GM21576 (cell line): ENCODE data around the gene CTDP1.
"Not testable (repeated sequence)": the region's sequence is repeated elsewhere in the genome, so short reads cannot be mapped to it uniquely, and the experiment has no call there.

Experiments used
- ATAC-seq: cut with Tn5 transposase; IDR thresholded peaks from one replicate; pipeline ENCODE4 v1.9.1; 2021; ENCODE audit warnings: mild to moderate bottlenecking, moderate library complexity; ENCODE audit not compliant: unreplicated experiment

Gene CTDP1

GRCh38 chr18:79738041-79738461, 58.4 kb downstream of the CTDP1 start:
- ATAC-seq, result no peak

- no peak for ATAC-seq
Observed at GRCh38 chr18:79738581-79739439, 59.2 kb downstream of the CTDP1 start.

- no peak for ATAC-seq
Observed at GRCh38 chr18:79739440-79739778, 59.8 kb downstream of the CTDP1 start.

- ATAC-seq, result not testable (repeated sequence)
Observed at GRCh38 chr18:79740047-79740446, 60.4 kb downstream of the CTDP1 start.

- ATAC-seq, result peak; percentile 63
Observed at GRCh38 chr18:79740521-79741361, 61.1 kb downstream of the CTDP1 start.

DNA sequence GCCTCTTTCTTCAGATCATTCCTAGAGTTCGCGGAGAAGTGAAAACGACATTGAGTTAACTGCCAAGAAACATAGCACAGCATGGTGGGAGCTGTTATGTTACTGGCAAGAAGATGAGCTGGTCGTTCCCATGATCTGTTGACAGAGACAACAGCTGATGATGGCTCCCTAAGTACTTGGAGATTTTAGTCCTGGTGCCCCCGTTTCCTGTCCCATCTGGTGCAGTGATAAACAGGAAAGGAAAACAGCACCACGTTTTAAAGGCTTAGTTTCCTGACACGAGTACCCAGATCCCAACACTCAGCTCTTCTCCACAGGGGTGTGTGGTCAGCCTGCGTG, 61.7 kb downstream of the CTDP1 start:
- ATAC-seq, result no peak

- no peak for ATAC-seq
Observed at GRCh38 chr18:79742076-79742475, 62.5 kb downstream of the CTDP1 start.

DNA sequence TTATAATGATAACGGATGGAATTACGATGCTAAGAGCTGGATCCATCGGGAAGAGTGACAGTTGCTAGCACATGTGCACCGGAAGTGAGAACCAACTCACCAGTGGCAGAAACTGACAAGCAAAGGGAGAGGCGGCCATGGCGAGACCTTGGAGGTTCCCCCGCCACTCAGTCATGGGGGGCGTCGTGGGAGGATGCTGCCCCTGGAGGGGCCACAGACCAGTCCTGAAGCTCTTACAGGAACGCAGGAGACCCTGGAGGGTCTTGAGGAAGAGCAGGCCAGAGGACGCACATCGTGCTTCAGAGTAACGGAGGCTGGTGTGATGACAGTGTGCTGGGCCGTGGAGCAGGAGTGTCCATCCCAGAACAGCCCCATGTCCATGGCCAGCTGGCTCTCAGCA, 65.0 kb downstream of the CTDP1 start:
- ATAC-seq, result no peak

DNA sequence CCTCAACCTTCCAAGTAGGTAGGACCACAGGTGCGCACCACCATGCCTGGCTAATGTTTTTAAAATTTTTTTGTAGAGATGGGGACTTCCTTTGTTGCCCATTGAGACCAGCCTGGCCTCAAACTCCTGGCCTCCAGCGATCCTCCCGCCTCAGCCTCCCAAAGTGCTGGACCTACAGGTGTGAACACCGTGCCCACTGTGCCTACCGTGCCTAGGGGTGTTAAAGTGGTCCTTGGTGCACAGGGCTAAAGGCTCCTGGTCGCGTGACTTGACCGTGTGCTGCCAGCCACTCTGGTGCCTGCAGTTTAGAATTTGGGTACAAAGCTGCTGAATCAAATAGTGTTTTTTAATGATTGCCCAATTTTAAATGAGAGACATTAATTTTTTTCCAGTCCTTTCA, 67.1 kb downstream of the CTDP1 start:
- no peak for ATAC-seq

DNA sequence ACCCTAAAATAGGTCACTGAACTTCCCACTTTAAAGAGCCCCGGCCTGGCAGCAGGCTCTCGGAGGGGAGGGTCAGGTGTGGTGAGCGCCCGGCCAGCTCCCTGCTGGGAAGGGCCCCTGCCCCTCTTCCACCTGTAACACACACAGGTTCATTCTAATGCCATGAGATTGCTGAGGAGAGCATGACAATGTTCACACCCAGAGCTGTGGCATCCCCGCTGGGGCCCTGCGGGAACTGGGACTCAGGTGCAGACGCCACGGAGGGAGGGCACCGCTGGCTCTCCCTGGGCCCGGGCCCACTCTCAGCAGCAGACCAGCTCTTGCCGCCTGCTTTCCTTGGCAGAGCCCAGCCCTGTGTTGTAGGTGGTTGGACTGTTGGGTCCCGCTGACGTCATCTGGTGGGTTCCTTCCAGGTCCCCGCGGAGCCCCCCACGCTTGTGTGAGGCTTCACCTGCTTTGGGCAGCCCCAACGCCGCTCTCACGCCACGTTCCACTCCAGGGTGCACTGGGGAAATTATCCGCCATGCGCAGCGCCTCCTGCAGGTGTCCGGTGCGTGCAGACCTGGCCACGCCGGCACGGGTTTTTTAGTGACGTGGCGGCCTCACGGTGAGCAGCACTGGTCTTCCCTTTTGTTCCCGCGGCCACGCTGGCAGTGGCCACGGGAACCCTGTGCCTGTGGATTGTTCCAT, 67.7 kb downstream of the CTDP1 start:
- no peak for ATAC-seq

- ATAC-seq, result no peak
Observed at GRCh38 chr18:79748321-79749180, 68.9 kb downstream of the CTDP1 start.

GRCh38 chr18:79749251-79750191, 69.9 kb downstream of the CTDP1 start:
- ATAC-seq, result no peak

DNA sequence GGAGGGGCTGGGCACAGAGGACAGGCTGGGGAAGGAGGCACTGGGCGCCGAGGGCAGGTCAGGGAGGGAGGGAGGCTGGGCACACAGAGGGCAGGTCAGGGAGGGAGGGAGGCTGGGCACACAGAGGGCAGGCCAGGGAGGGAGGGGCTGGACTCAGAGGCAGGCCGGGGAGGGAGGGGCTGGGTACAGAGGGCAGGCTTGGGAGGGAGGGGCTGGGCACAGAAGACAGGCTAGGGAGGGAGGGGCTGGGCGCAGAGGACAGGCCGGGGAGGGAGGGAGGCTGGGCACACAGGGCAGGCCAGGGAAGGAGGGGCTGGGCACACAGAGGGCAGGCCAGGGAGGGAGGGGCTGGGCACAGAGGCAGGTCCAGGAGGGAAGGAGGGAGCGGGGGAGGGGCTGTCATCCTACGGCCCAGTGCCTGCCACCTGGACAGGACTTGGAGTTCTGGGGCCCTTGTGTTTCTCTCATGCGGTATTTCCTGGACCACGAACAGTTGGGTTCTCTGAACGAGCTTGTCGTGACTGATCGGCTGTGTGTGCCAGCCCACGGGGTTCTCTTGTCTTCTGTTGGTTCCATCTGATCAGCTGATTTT, 71.5 kb downstream of the CTDP1 start:
- no peak for ATAC-seq

DNA sequence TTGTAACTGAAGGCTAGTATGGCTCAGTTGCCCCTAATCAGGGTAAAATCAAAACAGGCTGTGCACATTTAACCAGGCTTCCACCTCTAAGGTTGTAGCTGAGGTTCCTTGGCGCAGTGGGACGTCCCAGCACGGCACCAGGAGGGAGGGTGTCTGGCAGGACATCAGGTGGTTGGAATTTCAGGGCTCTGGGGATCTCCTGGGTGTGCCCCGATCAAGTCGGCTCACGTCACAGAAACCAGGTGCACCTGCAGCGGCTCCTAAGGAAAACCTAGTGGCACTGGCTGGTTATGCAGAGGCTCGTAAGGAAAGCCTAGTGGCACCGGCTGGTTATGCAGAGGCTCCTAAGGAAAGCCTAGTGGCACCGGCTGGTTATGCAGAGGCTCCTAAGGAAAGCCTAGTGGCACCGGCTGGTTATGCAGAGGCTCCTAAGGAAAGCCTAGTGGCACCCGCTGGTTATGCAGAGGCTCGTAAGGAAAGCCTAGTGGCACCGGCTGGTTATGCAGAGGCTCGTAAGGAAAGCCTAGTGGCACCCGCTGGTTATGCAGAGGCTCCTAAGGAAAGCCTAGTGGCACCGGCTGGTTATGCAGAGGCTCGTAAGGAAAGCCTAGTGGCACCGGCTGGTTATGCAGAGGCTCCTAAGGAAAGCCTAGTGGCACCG, 72.4 kb downstream of the CTDP1 start:
- not testable (repeated sequence) for ATAC-seq

- ATAC-seq, result not testable (repeated sequence)
Observed at GRCh38 chr18:79752946-79753345, 73.3 kb downstream of the CTDP1 start.

- no peak for ATAC-seq
Observed at GRCh38 chr18:79753391-79753851, 73.8 kb downstream of the CTDP1 start.

GRCh38 chr18:79754022-79754761, 74.6 kb downstream of the CTDP1 start:
- no peak for ATAC-seq

GRCh38 chr18:79754831-79755351, 75.3 kb downstream of the CTDP1 start:
- no peak for ATAC-seq
